HFFc6 (cell line): ENCODE results near the gene ATRX. TPM values are rescaled to one million over a fixed set of nuclear protein-coding genes. Genes with fewer than 3 reads are reported as not detected.
"Not testable (repeated sequence)": the region's sequence is repeated elsewhere in the genome, so short reads cannot be mapped to it uniquely, and the experiment has no call there.

Experiments
- DNase-seq: peaks from one replicate; pipeline ENCODE4 v3.0.0-alpha.2; 2018
- H3K27ac Mint-ChIP-seq: 2 replicates; pipeline ENCODE4 v1.8.0; 2020; ENCODE audit warnings: mild to moderate bottlenecking, mixed read lengths
- H3K27me3 Mint-ChIP-seq: 2 replicates; pipeline ENCODE4 v1.8.0; 2021; ENCODE audit warnings: mild to moderate bottlenecking, moderate library complexity, mixed read lengths; ENCODE audit not compliant: insufficient read depth
- H3K36me3 Mint-ChIP-seq: 2 replicates; pipeline ENCODE4 v1.8.0; 2021; ENCODE audit warnings: low read depth, mixed read lengths
- H3K4me1 Mint-ChIP-seq: 2 replicates; pipeline ENCODE4 v1.8.0; 2020; ENCODE audit warnings: low read depth, mixed read lengths
- H3K4me3 Mint-ChIP-seq: 2 replicates; pipeline ENCODE4 v1.8.0; 2020; ENCODE audit warnings: mild to moderate bottlenecking, moderate library complexity, mixed read lengths
- H3K9me3 Mint-ChIP-seq: 2 replicates; pipeline ENCODE4 v1.8.0; 2020; ENCODE audit warnings: mild to moderate bottlenecking, mixed read lengths
- long read RNA-seq: library from polyadenylated mRNA; unstranded; transcript quantifications from one replicate; pipeline ENCODE4 v2.0.0, GENCODE V29; 2019
- total RNA-seq, 6 experiments: library from RNA; stranded (reverse); fragmentation: NEBNext Ultra II Directional; extraction: Animal tissue kit (Norgen Biotek cat#: 25700); gene quantifications; 2 replicates in 1 of 6; 3 replicates in 5 of 6; pipeline ENCODE4 v1.2.3, GENCODE V29; 2021
- TF ChIP-seq, protein P1 (sequence below): fragments of 200-600 bp; sonication (generic); IDR thresholded peaks from 2 replicates; pipeline ENCODE4 v1.5.0; 2021; ENCODE audit warnings: antibody characterized with exemption, mild to moderate bottlenecking

The ATRX gene
- 10 to 100 TPM; 49.4 to 65.1 (median 54.5) TPM for total RNA-seq
- long read RNA-seq, transcript ATRX-211 (8 exons, 1,860 nt) = major isoform, 6 of 84 reads
- long read RNA-seq, partial matches to known transcripts = 41 of 84 reads
- long read RNA-seq, other reads (novel, unspliced or antisense) = 36 of 84 reads

DNA sequence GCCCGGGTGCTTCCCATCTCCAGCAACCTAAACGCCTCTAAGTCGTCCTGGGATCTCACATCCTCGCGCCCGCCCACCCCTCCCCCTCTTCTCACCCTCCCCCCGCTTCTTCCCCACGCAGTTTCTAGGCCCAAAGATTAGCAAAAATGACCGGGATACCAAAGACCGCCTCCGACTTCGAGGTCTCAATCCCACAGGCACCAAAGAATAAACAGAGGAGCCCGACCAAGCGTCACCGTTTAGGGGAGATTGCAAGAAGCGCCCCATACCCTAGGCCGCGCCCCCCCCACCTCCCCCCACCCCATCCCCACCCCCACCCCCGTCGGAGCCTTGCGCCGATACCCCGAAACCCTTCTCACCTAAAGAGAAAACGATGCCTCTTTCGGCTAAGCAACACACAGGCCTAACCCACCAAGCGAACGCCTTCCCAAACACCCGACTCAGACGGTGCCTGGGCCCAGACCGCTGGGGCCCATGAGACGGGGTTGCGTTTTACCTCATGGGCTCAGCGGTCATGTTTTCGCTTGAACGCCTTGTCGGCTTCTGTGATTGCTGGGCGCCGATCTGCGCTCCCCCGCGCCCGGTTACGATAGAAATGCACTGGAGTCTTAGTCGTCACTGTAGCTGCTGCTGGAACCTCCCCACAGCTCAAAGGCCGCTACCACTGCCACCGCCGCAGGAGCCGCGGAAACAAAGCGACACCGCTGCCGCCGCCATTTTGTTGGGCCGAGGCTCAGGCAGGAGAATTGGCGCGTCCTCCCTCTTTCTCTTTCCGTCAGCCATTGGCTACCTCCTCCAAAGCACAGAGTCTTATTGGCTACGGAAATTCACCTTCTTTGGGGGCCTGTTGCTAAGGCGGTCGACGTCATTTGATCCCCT, at the start of gene ATRX:
Gene ATRX, minus strand, starts transcription at position 731 of the 879 bp plus-strand sequence. Its CDS starts 215 bp downstream, at position 516.
- no peaks in the 10 kb centered on the region for H3K9me3 Mint-ChIP-seq
- peak; percentile 68 for DNase-seq
- H3K27ac Mint-ChIP-seq = peak within 1 kb of the TSS; percentile 100
- H3K4me1 Mint-ChIP-seq = peaks cover 26% of the 10 kb centered on the region
- H3K27me3 Mint-ChIP-seq = peaks cover 2% of the 10 kb centered on the region; the same call in 1 of the 2 replicates
- TF ChIP-seq, protein P1, sequence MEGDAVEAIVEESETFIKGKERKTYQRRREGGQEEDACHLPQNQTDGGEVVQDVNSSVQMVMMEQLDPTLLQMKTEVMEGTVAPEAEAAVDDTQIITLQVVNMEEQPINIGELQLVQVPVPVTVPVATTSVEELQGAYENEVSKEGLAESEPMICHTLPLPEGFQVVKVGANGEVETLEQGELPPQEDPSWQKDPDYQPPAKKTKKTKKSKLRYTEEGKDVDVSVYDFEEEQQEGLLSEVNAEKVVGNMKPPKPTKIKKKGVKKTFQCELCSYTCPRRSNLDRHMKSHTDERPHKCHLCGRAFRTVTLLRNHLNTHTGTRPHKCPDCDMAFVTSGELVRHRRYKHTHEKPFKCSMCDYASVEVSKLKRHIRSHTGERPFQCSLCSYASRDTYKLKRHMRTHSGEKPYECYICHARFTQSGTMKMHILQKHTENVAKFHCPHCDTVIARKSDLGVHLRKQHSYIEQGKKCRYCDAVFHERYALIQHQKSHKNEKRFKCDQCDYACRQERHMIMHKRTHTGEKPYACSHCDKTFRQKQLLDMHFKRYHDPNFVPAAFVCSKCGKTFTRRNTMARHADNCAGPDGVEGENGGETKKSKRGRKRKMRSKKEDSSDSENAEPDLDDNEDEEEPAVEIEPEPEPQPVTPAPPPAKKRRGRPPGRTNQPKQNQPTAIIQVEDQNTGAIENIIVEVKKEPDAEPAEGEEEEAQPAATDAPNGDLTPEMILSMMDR = no peak
- H3K36me3 Mint-ChIP-seq = 0 out of 2 replicates have a peak, but pooled peaks cover 4% of the 10 kb centered on the region
- peak within 1 kb of the TSS; percentile 100 for H3K4me3 Mint-ChIP-seq

GRCh38 chrX:77831544-77831943, 45.5 kb upstream of the ATRX start:
- H3K27ac Mint-ChIP-seq, H3K9me3 Mint-ChIP-seq, H3K36me3 Mint-ChIP-seq, DNase-seq, H3K27me3 Mint-ChIP-seq, H3K4me1 Mint-ChIP-seq, H3K4me3 Mint-ChIP-seq: not testable (repeated sequence)

DNA sequence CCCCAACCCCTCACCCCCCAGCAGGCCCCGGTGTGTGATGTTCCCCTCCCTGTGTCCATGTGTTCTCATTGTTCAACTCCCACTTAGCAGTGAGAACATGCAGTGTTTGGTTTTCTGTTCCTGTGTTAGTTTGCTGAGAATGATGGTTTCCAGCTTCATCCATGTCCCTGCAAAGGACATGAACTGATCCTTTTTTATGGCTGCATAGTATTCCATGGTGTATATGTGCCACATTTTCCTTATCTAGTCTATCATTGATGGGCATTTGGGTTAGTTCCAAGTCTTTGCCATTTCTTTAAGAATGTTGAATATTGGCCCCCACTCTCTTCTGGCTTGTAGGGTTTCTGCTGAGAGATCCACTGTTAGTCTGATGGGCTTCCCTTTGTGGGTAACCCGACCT, 36.0 kb upstream of the ATRX start:
- H3K27ac Mint-ChIP-seq, H3K4me3 Mint-ChIP-seq, H3K27me3 Mint-ChIP-seq, H3K9me3 Mint-ChIP-seq, H3K4me1 Mint-ChIP-seq, DNase-seq: not testable (repeated sequence)
- peaks cover 13% of the 10 kb centered on the region for H3K36me3 Mint-ChIP-seq

DNA sequence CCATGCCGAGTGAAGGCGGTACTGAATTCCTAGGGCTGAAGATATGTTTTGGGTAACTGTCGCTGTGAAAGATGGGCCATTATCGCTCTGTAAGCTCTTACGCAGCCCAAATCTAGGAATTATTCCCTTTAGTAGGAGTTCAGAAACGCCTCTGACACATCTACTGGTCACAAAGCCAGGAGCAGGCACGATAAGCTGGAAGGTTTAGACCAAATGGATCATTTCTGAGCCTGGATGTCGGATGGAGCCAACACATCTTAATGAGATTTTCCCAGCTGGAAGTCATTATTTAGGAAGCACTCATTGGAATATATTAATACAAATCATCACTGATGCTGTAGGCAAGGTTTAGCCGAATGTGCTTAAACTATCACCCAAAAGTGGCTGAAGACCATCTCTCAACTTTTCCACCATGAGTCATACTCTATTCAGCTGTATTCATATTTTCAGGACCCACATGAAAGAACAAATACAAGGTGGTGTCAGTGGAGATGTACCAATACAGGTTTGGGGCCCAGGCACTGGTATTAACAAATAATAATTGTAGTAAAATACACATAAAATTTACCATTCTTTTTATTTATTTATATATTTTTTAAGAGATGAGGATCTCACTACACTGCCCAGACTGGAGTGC, 34.2 kb upstream of the ATRX start:
- no peaks in the 10 kb centered on the region for H3K4me1 Mint-ChIP-seq
- H3K27ac Mint-ChIP-seq = no peak overlapping the region
- DNase-seq = no peak
- TF ChIP-seq, protein P1 = no peak
- H3K4me3 Mint-ChIP-seq = no peak overlapping the region
- no peaks in the 10 kb centered on the region for H3K9me3 Mint-ChIP-seq
- H3K36me3 Mint-ChIP-seq = peaks cover 11% of the 10 kb centered on the region
- H3K27me3 Mint-ChIP-seq = peaks cover 4% of the 10 kb centered on the region; the same call in 1 of the 2 replicates

DNA sequence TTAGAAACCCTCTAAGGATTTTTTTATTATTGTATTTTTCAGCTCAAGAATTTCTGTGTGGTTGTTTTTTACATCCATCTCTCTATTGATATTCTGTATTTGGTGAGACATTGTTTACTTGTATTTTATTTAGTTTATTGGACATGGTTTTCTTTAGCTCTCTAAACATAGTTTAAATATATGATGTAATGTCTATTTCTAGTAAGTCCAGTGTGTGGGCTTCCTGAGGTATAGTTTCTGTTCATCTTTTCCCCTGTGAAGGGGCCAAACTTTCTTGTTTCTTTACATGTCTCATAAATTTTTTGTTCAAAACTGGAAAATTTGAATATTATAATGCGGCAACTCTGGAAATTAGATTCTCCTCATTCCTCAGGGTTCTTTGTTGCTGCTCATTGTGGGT, 28.2 kb upstream of the ATRX start:
- Mint-ChIP-seq H3K36me3 (no peaks in the 10 kb centered on the region), H3K4me3 (no peak overlapping the region), H3K9me3 (no peaks in the 10 kb centered on the region), H3K27me3 (peaks cover 4% of the 10 kb centered on the region; the same call in 1 of the 2 replicates), H3K27ac (no peak overlapping the region), H3K4me1 (no peaks in the 10 kb centered on the region)
- DNase-seq = no peak
- TF ChIP-seq, protein P1 = no peak

DNA sequence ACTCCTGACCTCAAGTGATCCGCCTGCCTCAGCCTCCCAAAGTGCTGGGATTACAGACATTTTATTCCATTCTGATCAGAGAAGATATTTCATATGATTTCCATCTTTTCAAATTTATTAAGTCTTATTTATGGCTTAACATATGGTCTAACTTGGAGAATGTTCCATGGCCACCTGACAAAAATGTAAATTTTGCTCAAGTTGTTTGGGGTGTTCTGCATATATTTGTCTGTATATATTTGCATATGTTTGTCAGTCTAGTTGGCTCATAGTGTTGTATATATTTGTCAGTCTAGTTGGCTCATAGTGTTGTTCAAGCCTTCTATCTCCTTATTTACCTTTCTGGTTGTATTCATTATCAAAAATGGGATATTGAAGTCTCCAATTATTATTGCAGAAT, 16.2 kb upstream of the ATRX start:
- no peak overlapping the region for H3K4me3 Mint-ChIP-seq
- no peaks in the 10 kb centered on the region for H3K36me3 Mint-ChIP-seq
- DNase-seq = no peak
- H3K9me3 Mint-ChIP-seq = no peaks in the 10 kb centered on the region
- TF ChIP-seq, protein P1 = no peak
- no peaks in the 10 kb centered on the region for H3K4me1 Mint-ChIP-seq
- H3K27me3 Mint-ChIP-seq = peaks cover 1% of the 10 kb centered on the region; the same call in 1 of the 2 replicates
- no peak overlapping the region for H3K27ac Mint-ChIP-seq
